ENCODE data around the gene SYMPK.
"Not testable (repeated sequence)": the region's sequence is repeated elsewhere in the genome, so short reads cannot be mapped to it uniquely, and the experiment has no call there.

Gene SYMPK

GRCh38 chr19:45805719-45806118 lies 57.2 kb downstream of the SYMPK start:
- DNase-seq (ENCODE audit: low read depth in 1 of 2, low spot score in 1 of 2), result no peak

GRCh38 chr19:45804959-45805230 lies 58.1 kb downstream of the SYMPK start:
- no peak for DNase-seq (ENCODE audit: low read depth in 1 of 2, low spot score in 1 of 2)

GRCh38 chr19:45804140-45804958 lies 58.6 kb downstream of the SYMPK start:
- no peak for DNase-seq (ENCODE audit: low read depth in 1 of 2, low spot score in 1 of 2)

GRCh38 chr19:45801603-45802175 lies 61.3 kb downstream of the SYMPK start:
- no peak for DNase-seq (ENCODE audit: low read depth in 1 of 2, low spot score in 1 of 2)

- DNase-seq (ENCODE audit: low read depth in 1 of 2, low spot score in 1 of 2), result no peak
Measured at GRCh38 chr19:45800070-45800553, 62.8 kb downstream of the SYMPK start.

GRCh38 chr19:45799541-45799940 lies 63.4 kb downstream of the SYMPK start:
- not testable (repeated sequence) for DNase-seq (ENCODE audit: low read depth in 1 of 2, low spot score in 1 of 2)

- peak in 1 of 2 donors; percentile 44 for DNase-seq (ENCODE audit: low read depth in 1 of 2, low spot score in 1 of 2)
Measured at GRCh38 chr19:45798995-45799517, 63.9 kb downstream of the SYMPK start.

GRCh38 chr19:45794627-45795026 lies 68.3 kb downstream of the SYMPK start:
- no peak for DNase-seq (ENCODE audit: low read depth in 1 of 2, low spot score in 1 of 2)

GRCh38 chr19:45793876-45794275 lies 69.1 kb downstream of the SYMPK start:
- DNase-seq (ENCODE audit: low read depth in 1 of 2, low spot score in 1 of 2), result no peak

- no peak for DNase-seq (ENCODE audit: low read depth in 1 of 2, low spot score in 1 of 2)
Measured at GRCh38 chr19:45793178-45793564, 69.8 kb downstream of the SYMPK start.

- DNase-seq (ENCODE audit: low read depth in 1 of 2, low spot score in 1 of 2), result peak; percentile 99 to 100
Measured at GRCh38 chr19:45792470-45793177, 70.3 kb downstream of the SYMPK start, which contains the start of gene DMWD. DMWD (minus strand) TSS chr19:45792845; CDS start chr19:45792756, 89 bp downstream.

- DNase-seq (ENCODE audit: low read depth in 1 of 2, low spot score in 1 of 2), result no peak
Measured at GRCh38 chr19:45791744-45792469, 71.0 kb downstream of the SYMPK start.

GRCh38 chr19:45790942-45791341 lies 72.0 kb downstream of the SYMPK start:
- no peak for DNase-seq (ENCODE audit: low read depth in 1 of 2, low spot score in 1 of 2)

- DNase-seq (ENCODE audit: low read depth in 1 of 2, low spot score in 1 of 2), result no peak
Measured at GRCh38 chr19:45789035-45789786, 73.7 kb downstream of the SYMPK start.

- DNase-seq (ENCODE audit: low read depth in 1 of 2, low spot score in 1 of 2), result no peak
Measured at GRCh38 chr19:45786533-45786894, 76.4 kb downstream of the SYMPK start.

GRCh38 chr19:45785781-45786532 lies 77.0 kb downstream of the SYMPK start:
- no peak for DNase-seq (ENCODE audit: low read depth in 1 of 2, low spot score in 1 of 2)

- DNase-seq (ENCODE audit: low read depth in 1 of 2, low spot score in 1 of 2), result no peak
Measured at GRCh38 chr19:45785097-45785496, 77.8 kb downstream of the SYMPK start.

GRCh38 chr19:45784096-45784495 lies 78.9 kb downstream of the SYMPK start:
- DNase-seq (ENCODE audit: low read depth in 1 of 2, low spot score in 1 of 2), result no peak

- DNase-seq (ENCODE audit: low read depth in 1 of 2, low spot score in 1 of 2), result no peak
Measured at GRCh38 chr19:45782820-45783785, 79.8 kb downstream of the SYMPK start.

Measured in activated CD4-positive, alpha-beta T cell treated with anti-CD3 and anti-CD28 coated beads, Interleukin-2, amount 50 U/mL, for 24 hours (primary cell).